Activated CD4-positive, alpha-beta T cell treated with anti-CD3 and anti-CD28 coated beads, Interleukin-2, amount 50 U/mL, for 1 hour (primary cell): ENCODE measurements around the gene PAM.
"Not testable (repeated sequence)": the region's sequence is repeated elsewhere in the genome, so short reads cannot be mapped to it uniquely, and the experiment has no call there.

Experiments used
- DNase-seq: peaks from one replicate; pipeline ENCODE4 v3.0.0-alpha.2; 2020

Gene PAM

DNA sequence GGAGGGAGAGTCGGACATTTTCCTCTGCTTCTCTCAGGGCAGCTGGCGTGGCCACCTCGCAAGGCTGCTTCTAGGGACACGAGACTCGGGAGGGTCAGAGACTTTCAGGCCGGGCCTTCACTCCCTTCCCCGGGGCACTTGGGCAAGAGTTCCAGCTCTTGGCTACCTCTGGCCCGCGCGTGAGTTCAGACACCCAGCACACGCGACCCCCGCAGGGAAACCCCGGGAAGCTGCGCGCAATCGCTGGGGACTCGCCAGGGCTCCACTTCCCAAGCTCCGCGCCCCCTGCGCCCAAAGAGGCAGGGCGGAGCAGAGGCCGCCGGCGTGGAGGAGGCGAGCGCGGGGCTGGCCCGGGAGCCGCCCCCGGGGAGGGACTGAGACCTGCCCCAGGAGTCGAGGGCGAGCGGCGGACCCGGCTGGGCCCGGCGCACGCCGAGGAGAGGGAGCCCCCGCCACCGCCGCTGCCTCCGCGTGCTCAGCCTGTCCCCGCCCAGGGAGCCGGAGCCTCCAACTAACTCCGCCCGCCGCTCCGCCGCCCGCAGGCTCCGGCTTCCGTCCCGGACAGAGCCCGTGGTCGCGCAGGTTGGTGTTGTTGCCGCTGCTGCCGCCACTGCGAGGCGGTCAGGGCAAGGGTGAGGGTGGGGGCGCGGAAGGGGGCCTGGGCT lies at the start of gene PAM:
Gene PAM, plus strand, starts transcription at position 539 of the 665 bp plus-strand sequence. CDS start 110,891 bp downstream, outside the sequence.
- DNase-seq: peak; percentile 63

DNA sequence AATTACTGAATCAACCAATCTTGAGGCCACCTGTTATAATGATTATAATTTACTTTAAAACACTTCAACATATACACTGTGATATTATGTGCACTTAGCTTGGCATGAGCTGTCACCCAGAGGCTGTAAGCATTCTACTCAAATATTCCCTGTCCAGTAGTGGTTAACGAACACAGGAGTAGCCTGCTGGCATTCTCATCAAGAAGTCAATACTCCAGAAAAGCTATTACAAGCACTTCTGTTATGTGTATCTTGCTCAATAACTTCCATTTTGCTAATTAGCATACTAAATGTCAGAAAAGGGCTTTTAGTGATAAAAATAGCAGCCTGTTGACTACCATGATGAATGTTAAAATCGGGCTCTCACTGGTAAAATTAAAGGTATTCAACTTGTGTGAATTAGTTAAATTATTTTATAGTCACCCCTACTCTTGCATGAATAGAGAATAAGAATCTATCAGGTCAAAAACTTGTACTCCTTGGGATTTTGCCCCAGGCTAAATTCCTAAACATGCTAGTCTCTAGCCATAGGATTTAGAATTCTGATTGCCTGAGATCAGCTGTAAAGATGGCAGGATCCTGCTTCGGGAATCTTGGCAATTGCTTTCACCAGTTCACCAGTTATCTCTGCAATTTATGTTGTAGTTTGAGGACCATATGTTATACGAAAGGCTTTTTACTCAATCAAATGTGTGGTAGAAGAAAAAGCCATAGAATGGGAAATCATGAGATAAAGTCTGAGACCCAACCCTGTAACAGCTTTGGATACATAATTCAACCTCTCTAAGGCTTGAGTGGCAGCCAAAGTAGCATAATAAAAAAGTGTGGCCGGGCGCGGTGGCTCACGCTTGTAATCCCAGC lies 43.4 kb upstream of the PAM start:
- no peak for DNase-seq

DNA sequence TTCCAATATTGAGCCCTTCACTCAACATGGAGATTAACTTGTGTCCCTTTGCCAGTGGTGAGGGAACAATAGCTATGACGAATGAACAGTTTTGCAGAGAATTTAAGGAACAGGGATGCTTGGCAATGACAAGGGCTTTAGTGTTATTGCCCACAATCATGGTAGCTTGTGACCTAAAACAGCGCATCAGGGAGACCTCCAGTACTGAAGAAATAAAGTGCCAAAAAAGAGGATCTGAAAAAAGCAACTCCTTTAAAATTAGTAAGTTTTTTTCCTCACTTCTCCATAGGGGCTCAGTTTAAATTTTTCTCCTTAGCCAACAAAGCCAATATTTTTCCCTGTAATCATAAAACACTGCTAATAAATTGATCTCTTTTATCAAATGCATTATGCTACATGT lies 41.8 kb upstream of the PAM start:
- no peak for DNase-seq

DNA sequence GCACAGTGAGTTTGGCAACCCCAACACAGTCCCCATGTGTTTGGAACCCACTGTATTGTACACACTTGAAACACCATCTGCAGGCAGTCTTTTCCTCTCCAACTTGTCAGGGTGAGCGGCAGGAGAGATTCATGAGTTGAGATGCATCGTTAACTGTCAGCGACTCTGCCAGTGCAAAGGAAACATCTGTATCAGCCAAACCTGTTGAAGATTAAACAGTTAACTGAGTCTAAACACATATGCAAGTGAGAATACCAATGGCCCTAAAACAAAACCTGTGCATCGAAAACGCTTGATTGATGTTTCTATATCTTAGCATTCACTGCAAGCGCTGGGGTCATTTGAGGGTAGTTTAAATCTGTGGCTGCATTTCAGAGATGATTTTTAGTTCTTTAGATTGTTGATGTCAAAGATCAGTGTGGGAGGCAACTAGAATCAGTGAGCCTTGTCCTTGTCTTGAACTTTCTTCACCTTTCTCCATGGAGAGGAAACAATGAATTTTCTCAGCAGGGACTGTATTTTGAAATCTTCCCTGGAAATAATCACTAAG lies 41.3 kb upstream of the PAM start:
- DNase-seq: no peak

DNA sequence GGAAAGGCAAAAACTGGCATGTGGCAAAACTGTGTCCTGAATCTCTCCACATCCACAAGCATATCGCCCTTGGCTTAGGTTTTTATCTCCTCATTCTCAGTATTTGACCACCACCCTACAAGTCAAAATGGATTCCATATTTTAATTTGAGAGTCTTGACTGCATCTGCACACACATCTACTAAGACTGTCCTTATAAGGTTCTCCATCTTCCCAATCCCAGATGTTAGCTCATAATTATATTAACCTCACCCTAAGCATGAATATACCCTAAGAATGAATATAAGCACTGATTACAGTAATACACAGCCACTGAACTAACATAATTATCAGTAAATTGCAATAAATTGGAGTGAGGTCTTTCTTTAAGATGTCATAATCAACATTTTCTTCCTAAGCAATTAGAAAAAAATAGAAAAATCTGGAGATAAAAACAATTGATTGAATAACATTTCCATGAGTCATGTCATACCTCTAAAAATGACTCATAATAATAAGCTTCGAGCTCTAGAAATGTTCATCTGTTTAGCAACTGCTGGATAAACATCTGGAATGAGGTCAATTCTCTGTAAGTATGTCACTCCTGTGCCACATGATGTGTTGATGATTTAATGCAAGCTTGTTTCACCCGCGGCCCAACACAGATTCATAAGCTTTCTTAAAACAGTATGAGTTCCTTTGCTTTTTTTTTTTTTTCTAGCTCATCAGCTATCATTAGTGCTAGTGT lies 39.9 kb upstream of the PAM start:
- DNase-seq: no peak

DNA sequence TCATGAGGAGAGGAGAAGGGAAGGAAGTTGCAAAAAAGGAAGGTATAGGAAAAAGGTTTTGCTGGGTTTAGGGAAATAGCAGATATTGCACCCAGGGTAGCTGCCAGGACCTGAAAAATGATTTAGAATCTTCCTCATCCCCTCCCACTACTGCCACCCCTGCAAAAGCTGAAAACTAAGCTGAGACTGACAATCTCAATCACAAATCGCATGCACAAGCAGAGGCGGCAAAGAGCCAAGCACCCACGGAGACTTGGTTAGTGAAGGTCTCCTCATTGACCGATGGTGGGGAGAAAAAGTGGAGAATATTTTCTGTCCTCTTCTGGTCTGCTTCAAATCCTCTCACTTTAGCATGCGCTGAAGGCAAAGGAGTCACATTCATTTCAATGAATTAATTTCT lies 39.1 kb upstream of the PAM start:
- no peak for DNase-seq

DNA sequence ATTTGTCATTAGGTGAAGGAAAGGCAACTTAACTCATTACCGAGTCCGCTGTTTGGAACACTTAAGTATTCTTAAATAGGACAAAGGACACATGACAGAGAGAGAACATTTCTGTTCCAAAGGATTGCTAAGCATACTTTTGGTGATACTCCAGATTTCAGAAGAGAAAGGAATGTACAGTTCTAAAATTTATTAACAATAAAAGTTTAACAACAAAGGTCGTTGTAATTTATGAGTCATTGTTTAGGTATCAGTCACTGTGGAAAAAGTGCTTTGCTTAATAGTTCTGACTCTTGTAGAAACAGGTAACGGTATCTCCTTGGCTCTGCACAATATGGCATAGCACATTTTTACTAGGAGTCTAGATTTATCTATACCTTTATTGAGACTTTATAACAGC lies 36.3 kb upstream of the PAM start:
- no peak for DNase-seq

DNA sequence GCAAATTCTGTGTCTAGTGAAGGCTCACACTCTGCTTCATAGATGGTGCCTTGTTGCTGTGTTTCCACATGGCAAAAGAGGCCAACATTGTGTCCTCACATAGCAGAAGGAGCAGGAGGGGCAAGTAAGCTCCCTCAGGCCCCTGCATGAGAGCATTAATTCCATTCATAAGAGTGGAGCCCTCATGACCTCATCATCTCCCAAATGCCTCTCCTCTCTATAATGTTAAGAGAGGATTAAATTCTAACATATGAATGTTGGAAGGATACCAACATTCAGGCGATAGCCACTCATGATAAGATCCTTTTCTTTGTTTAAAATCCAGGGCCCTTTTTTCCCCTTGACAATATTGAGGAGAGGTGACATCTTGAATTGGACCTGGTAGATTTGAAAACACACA lies 35.2 kb upstream of the PAM start:
- no peak for DNase-seq

DNA sequence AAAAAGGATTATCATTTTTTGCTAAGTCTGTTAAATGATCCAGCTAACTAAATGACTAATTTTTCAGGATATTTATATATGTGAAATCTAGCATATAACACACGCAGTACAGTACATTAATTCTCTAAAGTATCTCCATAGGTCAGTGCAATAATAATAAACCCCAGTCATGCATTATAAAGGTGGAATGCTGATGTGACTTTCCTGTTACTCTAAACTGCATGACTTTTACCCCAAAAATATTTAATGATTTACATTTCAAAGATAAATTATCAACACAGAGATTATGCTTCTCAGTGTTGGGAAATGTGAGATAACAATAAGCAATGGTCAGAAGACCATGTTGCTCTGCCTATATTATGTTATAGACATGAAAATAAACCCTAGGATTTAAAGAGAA lies 34.1 kb upstream of the PAM start:
- no peak for DNase-seq

DNA sequence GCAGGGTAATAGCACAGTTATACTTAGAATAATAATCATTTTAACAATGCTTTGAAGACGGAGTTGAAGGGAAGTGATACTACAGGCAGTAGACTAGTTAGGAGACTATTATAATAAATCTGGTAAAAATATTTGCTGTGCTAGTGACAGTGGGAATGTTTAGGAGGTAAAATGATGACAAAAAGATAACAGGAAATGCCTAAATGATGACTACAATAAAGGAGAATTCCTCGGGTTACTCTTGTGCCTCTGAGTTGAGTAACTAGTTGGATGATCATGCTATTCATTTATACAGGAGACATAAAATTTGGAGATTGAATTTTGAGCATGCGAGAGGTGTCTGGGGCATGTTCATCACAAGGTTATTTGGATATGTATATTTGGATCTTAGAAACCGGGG lies 32.2 kb upstream of the PAM start:
- no peak for DNase-seq

DNA sequence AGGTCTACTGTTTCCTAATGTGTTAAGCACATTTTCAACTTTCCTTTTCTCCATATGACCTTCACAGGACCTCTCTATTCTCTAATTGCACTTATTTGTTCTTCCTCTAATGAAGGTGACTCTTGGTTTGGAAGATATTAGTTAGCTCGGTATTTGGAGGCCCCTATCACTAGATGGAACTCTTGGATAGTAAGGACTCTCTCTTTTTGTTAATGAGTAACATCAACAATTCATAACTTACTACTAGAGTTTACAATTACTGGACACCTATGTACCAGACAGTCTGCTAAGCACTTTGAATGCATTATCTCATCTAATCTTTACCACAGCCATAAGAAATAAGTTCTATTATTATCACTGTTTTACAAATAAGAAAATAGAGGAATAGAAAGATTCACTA lies 23.4 kb upstream of the PAM start:
- DNase-seq: no peak

DNA sequence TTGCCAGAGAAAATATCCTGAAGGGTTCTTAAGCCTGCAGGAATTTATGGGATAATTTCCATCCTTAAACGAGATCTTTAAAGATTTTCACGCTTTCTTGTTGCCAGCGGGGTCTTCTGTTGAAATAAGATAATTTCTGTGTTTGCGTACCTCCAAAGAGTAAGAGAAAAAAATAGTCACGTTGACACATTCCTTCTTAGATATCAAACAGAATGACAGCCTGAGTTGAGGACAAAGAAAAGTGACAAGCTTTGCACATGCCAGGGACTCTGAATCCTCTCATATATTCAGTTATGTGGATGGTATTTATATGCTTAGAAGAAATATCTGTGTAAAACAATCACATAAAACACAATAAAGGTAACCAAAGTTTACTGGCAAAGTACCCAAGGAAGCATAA lies 21.6 kb upstream of the PAM start:
- no peak for DNase-seq

DNA sequence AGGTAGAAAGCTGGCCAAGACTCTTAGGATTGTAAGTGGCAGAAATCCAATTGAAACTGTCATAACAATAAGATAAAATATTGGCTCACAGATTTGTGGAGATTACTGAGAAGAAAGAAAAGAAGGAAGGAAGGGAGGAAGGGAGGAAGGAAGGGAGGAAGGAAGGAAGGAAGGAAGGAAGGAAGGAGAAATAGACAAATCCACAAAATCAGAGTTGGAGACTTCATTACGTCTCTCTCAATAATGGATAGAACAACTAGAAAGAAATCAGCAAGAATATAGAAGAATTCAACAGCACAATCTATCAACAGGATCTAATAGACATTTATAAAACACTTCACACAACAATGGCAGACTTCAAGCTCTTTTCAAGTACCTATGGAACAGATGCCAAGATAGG lies 17.9 kb upstream of the PAM start:
- no peak for DNase-seq

DNA sequence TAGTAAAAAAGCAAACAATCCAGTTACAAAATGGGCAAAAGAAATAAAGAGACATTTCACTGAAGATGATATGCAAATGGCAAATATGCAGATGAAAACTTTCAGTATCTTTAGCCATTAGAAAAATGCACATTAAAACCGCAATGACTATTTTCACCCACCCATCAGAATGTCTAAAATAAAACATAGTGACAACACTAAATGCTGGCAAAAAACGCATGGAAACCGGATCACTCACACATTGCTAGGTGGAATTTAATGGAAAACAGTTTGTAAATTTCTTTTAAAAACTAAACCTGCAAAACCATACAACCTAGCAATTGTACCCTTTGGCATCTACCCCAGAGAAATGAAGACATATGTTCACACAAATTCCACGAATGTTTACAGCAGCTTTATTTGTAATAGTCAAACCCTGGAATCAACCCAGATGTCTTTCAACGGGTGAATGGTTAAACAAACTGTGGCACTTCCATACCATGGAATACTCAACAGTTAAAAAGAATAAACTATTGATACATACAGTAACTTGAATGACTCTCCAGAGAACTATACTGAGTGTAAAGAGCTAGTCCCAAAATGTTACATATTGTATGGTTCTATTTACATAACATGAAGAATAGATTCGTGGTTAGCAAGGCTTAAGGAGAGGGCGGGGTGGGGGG lies 17.2 kb upstream of the PAM start:
- no peak for DNase-seq

DNA sequence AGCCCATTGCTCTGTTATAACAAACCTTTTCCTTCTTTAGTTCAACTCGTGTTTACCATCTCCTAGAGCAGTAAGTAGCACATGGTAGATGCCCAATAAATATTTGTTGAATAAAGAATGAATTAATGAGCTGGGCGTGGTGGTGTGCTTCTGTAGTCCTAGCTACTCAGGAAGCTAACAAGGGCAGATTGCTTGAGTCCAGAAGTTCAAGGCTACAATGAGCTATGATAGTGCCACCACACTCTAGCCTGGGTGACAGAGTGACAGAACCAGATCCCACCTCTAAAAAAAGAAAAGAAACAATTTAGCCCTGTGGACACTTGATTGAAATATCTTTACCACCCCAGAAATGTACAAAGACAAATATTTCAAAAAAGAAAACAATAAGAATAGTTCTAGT lies 14.6 kb upstream of the PAM start:
- DNase-seq: no peak

DNA sequence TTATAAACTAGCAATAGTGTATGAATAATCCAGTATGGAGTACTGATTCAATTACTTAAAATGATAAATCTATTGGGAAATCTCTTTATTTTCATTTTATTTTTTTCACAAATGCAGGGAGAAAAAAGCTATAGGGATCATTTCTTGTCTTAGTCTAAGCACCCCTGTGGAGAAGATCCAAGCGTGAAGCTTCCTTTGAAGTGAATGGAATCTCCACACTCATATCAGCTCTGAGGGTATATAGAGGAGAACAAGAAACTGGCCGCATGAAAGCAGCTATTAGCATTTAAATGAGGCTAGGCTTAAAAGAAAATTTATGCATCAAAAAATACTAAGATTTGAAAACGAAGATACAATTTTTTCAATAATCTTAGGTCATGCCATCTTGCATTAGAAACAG lies 12.9 kb upstream of the PAM start:
- DNase-seq: no peak

DNA sequence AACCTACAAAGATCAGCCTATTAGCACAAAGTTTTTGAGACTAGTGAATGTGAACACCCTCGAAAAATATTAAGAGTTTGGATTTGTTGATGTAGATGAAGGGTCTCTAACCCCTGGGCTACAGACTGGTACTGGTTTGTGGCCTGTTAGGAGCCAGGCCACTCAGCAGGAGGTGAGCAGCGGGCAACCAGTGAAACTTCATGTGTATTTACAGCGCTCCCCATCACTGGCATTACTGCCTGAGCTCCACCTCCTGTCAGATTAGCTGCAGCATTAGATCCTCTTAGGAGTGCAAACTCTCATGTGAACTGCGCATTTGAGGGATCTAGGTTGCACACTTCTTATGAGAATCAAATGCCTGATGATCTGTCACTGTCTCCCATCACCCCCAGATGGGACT lies 11.2 kb upstream of the PAM start:
- no peak for DNase-seq

DNA sequence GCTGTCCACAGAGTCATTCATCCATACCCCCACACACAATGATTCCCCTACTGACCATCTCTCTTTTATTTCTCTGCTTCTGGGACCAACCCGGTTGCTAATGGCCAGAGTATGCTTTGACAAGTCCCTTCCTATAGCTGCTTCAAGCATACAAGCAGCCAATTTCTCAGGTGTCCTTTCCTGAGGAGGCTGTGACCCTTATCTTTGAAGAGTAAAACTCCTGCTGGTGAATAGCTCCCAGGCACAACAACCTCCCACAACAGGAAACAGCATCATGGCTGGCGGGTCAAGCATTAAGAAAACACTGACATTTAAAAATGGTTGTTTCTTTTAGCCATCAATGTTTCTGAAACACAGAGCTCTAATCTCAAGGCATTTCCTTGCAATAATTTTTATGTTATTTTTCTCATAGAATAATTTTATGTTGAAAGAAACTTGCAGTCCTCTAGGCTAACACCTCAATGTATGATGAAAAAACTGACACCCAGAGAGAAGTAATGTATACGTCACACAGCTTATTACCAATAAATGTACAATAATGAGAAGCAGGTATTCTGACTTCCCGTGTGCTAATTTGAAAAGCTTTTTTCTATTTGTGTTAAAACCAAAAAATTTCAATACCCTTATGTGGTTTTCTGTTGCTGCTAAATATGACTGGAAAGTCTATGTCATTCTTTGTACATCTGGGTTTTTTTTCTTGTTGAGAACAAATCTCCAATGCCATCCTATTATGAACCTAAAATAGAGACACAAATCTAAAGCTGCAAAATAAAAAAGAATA lies 7.5 kb upstream of the PAM start:
- DNase-seq: no peak

DNA sequence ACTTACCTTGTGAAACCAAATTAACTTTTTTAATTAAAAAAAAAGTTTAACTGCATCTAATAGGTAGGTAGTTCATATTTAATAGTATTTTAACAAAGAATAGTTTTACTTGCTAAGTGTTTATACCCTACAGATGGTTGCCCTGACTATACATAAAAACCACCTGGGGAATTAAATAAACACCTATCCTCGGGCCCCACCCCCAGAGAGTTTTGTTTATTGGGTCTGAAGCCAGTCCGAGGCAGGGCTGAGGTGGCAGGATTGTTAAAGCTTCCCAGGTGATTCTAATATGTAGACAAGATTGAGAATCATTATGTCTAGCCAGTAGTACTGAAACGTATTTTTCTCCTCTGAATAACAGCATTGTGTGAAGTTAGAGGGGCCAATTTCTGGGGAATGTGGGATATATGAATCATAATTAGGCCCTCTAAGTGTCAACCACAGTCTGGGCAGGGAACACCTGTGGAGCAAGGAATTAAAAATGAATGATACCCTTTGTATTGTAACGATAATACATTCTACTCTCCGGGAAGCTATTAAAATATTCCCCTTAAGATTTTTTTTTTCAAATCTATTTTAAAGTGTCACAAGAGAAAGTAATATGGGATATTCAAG lies 5.6 kb upstream of the PAM start:
- DNase-seq: no peak

DNA sequence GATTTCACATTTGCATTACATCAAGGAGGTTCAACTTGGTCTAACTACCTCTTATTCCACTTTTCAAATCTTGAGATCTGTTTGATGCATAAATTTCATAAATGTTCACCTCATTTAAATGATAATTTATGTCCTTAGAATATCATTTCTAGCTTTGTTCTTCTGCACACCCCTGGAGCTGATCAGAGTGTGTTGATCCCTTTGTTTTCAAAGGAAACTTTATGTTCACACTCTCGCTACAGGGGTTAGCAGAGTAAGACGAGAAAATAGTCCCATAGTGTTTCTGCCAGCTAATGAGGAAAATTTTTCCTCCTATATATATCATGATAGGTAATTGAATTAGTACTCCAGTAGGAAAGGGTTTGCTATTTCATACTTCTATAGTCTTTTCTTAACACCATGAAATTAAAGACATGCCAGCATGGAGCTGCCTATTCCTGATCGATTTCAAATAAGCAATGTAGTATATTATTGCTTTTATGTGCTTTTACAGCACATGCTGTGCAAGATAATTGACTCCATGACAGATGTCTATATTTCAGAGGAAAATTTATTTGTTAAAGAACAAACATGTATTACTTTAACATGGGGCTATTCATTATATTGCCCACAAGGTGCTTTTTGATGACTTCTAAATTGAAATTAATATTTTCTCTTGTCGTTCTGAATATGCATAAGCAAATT lies 4.8 kb upstream of the PAM start:
- DNase-seq: no peak

DNA sequence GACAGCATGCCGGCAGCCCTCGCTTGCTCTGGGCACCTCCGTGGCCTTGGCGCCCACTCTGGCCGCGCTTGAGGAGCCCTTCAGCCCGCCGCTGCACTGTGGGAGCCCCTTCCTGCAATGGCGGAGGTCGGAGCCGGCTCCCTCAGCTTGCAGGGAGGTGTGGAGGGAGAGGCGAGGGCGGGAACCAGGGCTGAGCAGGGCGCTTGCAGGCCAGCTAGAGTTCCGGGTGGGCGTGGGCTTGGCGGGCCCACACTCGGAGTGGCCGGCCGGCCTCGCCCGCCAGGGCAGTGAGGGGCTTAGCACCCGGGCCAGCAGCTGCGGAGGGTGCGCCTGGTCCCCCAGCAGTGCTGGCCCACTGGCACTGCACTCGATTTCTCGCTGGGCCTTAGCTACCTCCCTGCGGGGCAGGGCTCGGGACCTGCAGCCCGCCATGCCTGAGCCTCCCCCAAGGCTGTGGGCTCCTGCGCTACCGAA lies 3.2 kb upstream of the PAM start:
- DNase-seq: not testable (repeated sequence)
